Measurements from ENCODE around the gene TRAF1. TPM values are rescaled to one million over a fixed set of nuclear protein-coding genes. Genes with fewer than 3 reads are reported as not detected.

The TRAF1 gene
- total and polyA plus RNA-seq, 4 donors = 0.38 to 2.6 (median 0.71) TPM

- Histone ChIP-seq H3K9me3 (ENCODE audit: control insufficient read depth in 4 of 4, low read length in 3 of 4) (no peaks in the 10 kb centered on the region), H3K4me1 (ENCODE audit: control insufficient read depth in 4 of 4, insufficient read depth in 4 of 4, low read length in 3 of 4) (no peaks in the 10 kb centered on the region), H3K27me3 (ENCODE audit: control insufficient read depth in 4 of 4, insufficient read depth in 4 of 4, low read length in 3 of 4) (no peaks in the 10 kb centered on the region), H3K36me3 (ENCODE audit: control insufficient read depth in 4 of 4, insufficient read depth in 3 of 4, low read depth in 1 of 4, low read length in 3 of 4) (no peaks in the 10 kb centered on the region), H3K9ac (ENCODE audit: low read depth in 1 of 2, low read length in 2 of 2) (no peak overlapping the region), H3K27ac (ENCODE audit: low read depth in 1 of 2, low read length in 2 of 2) (no peak overlapping the region), H3K4me3 (ENCODE audit: low read depth in 1 of 3, low read length in 3 of 3) (no peak overlapping the region)
- TF ChIP-seq FOXA2 (IDR thresholded peaks at IDR 0.05) (no peak), RXRA (IDR thresholded peaks at IDR 0.05) (no peak), TAF1 (conservative IDR thresholded peaks at IDR 0.05) (no peak), ATF3 (IDR thresholded peaks at IDR 0.05) (no peak), EGR1 (IDR thresholded peaks at IDR 0.05; ENCODE audit: low read depth in 2 of 2) (no peak), HNF4G (IDR thresholded peaks at IDR 0.05) (no peak), ZBTB33 (IDR thresholded peaks at IDR 0.05) (no peak), REST (IDR thresholded peaks at IDR 0.05) (no peak)
- DNase-seq (ENCODE audit: low spot score) = no peak
- WGBS = 78% methylated on average over 8 of the region's 8 CpGs
These were observed 40.1 kb downstream of the TRAF1 start for GRCh38 chr9:120886490-120886967.

GRCh38 chr9:120885958-120886357 lies 40.6 kb downstream of the TRAF1 start:
- no peak for TF ChIP-seq MAX (IDR thresholded peaks at IDR 0.05)
- no peak for TF ChIP-seq TAF1 (conservative IDR thresholded peaks at IDR 0.05)
- TF ChIP-seq HNF4G (IDR thresholded peaks at IDR 0.05) = no peak
- TF ChIP-seq ZBTB33 (IDR thresholded peaks at IDR 0.05) = no peak
- TF ChIP-seq YY1 (IDR thresholded peaks at IDR 0.05) = no peak
- no peak for TF ChIP-seq EGR1 (IDR thresholded peaks at IDR 0.05; ENCODE audit: low read depth in 2 of 2)
- no peak for TF ChIP-seq ATF3 (IDR thresholded peaks at IDR 0.05)
- TF ChIP-seq RXRA (IDR thresholded peaks at IDR 0.05) = no peak
- no peak for TF ChIP-seq FOXA2 (IDR thresholded peaks at IDR 0.05)
- TF ChIP-seq RAD21 (IDR thresholded peaks at IDR 0.05) = no peak
- TF ChIP-seq GABPA (IDR thresholded peaks at IDR 0.05 in 1 of 2, conservative IDR thresholded peaks at IDR 0.05 in 1 of 2) = no peak
- no peaks in the 10 kb centered on the region for H3K27me3 ChIP-seq (ENCODE audit: control insufficient read depth in 4 of 4, insufficient read depth in 4 of 4, low read length in 3 of 4)
- 75% methylated on average over 5 of the region's 5 CpGs for WGBS
- H3K36me3 ChIP-seq (ENCODE audit: control insufficient read depth in 4 of 4, insufficient read depth in 3 of 4, low read depth in 1 of 4, low read length in 3 of 4) = no peaks in the 10 kb centered on the region
- no peak overlapping the region for H3K4me3 ChIP-seq (ENCODE audit: low read depth in 1 of 3, low read length in 3 of 3)
- H3K27ac ChIP-seq (ENCODE audit: low read depth in 1 of 2, low read length in 2 of 2) = no peak overlapping the region
- no peaks in the 10 kb centered on the region for H3K9me3 ChIP-seq (ENCODE audit: control insufficient read depth in 4 of 4, low read length in 3 of 4)
- H3K4me1 ChIP-seq (ENCODE audit: control insufficient read depth in 4 of 4, insufficient read depth in 4 of 4, low read length in 3 of 4) = no peaks in the 10 kb centered on the region
- H3K9ac ChIP-seq (ENCODE audit: low read depth in 1 of 2, low read length in 2 of 2) = no peak overlapping the region
- DNase-seq (ENCODE audit: low spot score) = no peak

All from liver (tissue), 9 donors.